ENCODE measurements around the gene TBX1.

Gene TBX1

DNA sequence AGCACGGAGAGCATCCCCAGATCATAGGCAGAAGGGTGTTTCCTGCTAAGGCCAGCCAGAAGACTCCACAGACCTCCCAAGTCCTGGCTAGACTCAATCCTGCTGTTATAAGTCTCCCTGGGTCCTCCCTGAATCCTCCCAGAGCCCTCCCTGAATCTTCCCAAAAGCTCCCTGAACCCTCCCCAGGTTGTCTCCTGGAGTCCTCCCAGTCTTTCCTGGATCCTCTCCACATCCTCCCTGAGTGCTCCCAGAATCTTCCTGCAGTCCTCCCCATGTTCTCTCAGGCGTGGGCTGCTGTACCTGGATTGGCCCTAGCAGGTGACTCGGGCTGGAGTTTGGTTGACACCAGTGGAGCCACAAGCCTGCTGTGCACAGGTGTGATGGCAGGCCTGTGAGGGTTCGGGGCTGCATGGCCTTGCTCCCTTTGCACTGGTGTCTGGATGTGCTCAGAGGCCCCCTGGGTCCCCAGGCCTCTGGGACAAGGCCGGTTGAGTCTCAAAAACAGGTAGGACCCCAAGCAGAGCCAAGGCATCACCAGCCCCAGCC lies 25.7 kb upstream of the TBX1 start:
- no peak overlapping the region for H3K9ac ChIP-seq (ENCODE audit: low read length)

DNA sequence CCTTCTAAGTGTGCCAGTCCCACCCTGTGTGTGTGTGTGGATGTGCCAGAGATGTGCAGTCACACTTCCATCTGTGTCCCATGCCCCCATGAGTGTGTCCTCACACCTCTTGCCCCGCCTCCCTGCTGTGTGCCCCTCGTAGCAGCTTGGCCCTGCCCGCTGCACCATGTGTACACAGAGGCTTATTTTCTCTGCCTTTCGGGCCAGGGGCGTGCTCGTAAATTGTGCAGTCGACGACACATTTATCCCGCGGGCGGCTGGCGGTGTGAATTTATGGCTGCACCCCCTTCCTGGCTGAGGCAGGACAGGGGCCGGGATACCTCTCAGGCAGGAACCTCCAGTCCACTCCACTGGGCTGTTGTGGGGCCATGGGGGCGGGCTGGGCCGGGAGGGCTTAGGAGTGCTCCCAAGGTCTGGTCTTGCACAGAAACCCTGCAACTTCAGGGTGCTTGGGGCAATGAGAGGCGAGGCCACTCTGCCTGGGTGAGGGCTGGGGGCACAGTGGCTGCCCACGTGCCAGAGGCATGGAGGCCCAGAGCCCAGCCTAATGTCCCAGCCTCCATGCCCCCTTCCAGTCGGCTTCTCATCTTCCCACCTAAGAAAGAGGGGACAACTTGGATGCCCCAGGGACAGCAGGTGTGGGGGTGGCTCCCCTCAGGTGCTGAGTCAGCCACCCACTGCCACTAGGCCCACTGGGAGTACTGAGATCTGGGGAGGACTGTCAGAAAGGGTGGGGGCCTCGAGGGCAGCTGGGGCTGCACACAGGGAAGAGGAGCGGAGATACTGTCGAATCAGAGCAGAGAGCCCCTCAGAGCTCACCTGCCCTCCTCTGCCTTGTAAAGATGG lies 24.7 kb upstream of the TBX1 start:
- peaks cover 22% of the 10 kb centered on the region for H3K27me3 ChIP-seq (ENCODE audit: control insufficient read depth, insufficient read depth, low read length)
- peaks cover 2% of the 10 kb centered on the region for H3K4me1 ChIP-seq (ENCODE audit: control insufficient read depth, insufficient read depth, low read length)
- no peaks in the 10 kb centered on the region for H3K9me3 ChIP-seq (ENCODE audit: control insufficient read depth, low read length)
- no peak overlapping the region for H3K4me3 ChIP-seq (ENCODE audit: low read length)
- H3K9ac ChIP-seq (ENCODE audit: low read length): no peak overlapping the region
- no peaks in the 10 kb centered on the region for H3K36me3 ChIP-seq (ENCODE audit: control insufficient read depth, insufficient read depth, low read length)

More for the DNA sequence above, 25.7 kb upstream of the TBX1 start:
- peaks cover 11% of the 10 kb centered on the region for H3K4me1 ChIP-seq (ENCODE audit: control insufficient read depth, insufficient read depth, low read length)
- H3K9me3 ChIP-seq (ENCODE audit: control insufficient read depth, low read length): no peaks in the 10 kb centered on the region
- H3K36me3 ChIP-seq (ENCODE audit: control insufficient read depth, insufficient read depth, low read length): no peaks in the 10 kb centered on the region
- no peak overlapping the region for H3K4me3 ChIP-seq (ENCODE audit: low read length)
- H3K27me3 ChIP-seq (ENCODE audit: control insufficient read depth, insufficient read depth, low read length): peaks cover 25% of the 10 kb centered on the region

DNA sequence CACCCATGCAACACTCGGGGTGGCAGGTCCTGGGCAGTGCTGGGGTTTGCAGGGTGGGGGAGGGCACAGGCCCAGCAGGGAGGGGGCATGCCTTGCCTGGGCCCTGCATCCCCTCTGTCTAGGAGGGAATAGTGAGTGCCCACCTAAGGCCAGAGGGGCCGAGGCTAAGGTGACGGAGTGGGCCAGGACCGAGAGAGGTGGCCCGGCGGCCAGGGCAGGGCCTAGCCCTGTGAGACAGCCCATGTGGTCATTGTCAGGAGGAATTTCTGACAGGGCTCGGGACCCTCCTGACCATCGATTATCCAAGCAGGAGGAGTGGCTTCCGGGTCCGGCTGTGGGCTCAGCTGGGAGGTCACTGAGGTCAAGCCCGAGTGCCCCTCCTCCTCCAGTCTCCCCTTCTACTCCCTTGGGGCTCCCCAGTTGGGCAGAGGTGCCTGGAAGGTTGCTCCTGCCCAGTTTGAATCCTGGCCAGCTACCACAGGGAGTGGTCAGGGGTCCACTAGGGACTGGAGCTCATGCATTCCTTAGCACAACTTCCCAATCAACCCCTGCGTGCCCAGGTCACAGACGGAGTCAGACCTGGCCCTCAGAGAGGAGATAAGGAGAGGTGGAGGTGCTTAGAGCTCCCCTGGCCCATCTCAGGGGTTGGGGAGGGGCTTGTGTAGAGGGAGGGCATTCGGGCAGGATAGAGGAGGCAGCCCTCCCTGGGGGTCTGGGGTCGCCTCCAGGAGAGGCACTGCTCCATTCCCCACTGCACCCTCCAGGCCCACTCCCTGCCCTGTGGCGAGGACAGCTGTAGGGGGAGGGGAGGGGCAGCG lies 22.5 kb upstream of the TBX1 start:
- no peak overlapping the region for H3K9ac ChIP-seq (ENCODE audit: low read length)

DNA sequence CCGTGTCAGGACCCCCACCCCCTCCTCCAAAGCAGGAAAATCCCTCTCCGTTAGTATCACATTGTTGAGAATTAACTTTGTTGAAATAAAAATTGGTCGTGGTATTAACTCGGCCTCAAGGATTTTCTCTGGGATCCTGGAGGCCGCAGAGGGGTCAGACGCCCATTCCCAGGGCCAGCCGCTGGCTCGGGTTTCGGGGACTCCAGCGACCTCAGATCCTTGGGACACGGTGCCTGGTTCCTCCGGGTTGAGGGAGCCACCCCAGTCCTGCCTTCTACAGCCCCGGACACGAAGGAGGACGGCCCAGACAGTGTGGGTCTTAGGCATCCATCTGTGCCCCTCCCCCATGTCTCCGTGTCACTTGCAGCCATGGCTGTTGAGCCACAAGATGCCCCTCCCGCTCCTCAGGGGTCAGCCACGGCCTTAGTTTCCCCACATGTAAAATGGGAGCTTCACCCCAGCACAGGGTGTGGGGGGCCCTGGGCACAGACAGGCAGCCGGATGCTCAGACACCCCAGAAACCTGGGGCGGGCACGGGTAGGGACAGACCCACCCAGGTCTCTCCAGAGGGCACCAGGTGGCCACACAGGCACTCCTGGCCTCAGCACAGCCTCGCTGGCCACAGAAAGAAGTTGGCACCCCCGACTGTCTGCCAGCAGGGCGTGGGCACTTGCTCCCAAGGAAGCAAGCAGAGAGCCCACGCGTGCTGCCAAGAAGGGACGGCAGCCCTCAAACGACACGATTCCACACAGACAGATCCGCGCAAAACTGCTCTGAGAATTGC lies 21.7 kb upstream of the TBX1 start:
- H3K36me3 ChIP-seq (ENCODE audit: control insufficient read depth, insufficient read depth, low read length): no peaks in the 10 kb centered on the region
- no peaks in the 10 kb centered on the region for H3K4me1 ChIP-seq (ENCODE audit: control insufficient read depth, insufficient read depth, low read length)
- peaks cover 12% of the 10 kb centered on the region for H3K27me3 ChIP-seq (ENCODE audit: control insufficient read depth, insufficient read depth, low read length)
- no peaks in the 10 kb centered on the region for H3K9me3 ChIP-seq (ENCODE audit: control insufficient read depth, low read length)
- no peak overlapping the region for H3K4me3 ChIP-seq (ENCODE audit: low read length)
- no peak overlapping the region for H3K9ac ChIP-seq (ENCODE audit: low read length)

More for the DNA sequence above, 22.5 kb upstream of the TBX1 start:
- Histone ChIP-seq H3K4me1 (ENCODE audit: control insufficient read depth, insufficient read depth, low read length) (no peaks in the 10 kb centered on the region), H3K4me3 (ENCODE audit: low read length) (no peak overlapping the region), H3K36me3 (ENCODE audit: control insufficient read depth, insufficient read depth, low read length) (no peaks in the 10 kb centered on the region), H3K9me3 (ENCODE audit: control insufficient read depth, low read length) (no peaks in the 10 kb centered on the region), H3K27me3 (ENCODE audit: control insufficient read depth, insufficient read depth, low read length) (peaks cover 12% of the 10 kb centered on the region)

DNA sequence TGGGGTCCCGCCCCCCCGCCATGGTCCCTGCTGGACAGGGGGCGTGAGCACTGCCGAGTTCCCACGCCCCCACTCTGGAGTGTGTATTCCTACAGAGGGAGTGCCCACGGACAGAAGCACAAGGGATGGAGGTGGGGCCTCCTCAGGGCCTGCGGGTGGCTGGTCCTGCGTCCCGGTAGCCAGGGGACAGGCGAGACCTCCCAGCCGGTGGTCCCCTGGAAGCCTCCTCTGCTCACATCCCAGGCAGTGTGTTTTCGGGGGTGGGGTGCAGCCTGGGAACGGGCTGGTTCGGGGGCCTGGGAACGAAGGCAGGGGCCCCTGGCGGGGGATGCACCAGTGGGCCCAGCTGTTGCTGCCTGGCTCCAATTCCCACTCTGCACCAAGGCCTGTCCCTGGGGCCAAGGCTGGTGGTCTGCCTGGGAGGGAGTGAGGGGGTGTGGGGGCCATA lies 21.1 kb upstream of the TBX1 start:
- Histone ChIP-seq H3K4me1 (ENCODE audit: control insufficient read depth, insufficient read depth, low read length) (no peaks in the 10 kb centered on the region), H3K4me3 (ENCODE audit: low read length) (no peak overlapping the region), H3K27me3 (ENCODE audit: control insufficient read depth, insufficient read depth, low read length) (peaks cover 12% of the 10 kb centered on the region), H3K9me3 (ENCODE audit: control insufficient read depth, low read length) (no peaks in the 10 kb centered on the region), H3K36me3 (ENCODE audit: control insufficient read depth, insufficient read depth, low read length) (no peaks in the 10 kb centered on the region), H3K9ac (ENCODE audit: low read length) (no peak overlapping the region)

DNA sequence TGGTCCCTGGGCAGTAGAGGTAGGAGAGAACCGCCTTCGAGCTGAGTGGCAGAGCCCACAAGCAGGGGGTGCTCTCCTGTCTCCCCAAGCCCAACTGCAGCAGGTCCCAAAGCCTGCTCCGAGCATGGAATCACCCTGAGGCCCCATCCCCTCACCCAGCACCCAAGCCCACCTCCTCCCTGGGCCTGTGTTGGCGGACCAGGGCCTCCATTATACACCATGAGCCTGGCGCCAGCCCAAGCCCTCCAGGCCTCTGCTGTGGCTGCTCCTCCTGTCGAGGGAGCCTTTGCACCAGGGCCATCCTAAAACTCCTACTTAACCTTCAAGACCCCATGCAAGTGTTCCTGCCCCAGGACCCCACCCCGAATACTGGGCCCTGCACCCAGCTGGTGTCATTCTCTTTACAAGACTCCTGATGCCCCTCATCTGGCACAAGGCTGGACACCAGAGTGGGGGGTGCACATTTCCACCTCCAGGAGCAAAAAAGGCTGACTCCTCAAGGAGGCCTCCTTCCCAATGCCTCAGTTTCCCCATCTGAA lies 20.6 kb upstream of the TBX1 start:
- Histone ChIP-seq H3K4me1 (ENCODE audit: control insufficient read depth, insufficient read depth, low read length) (no peaks in the 10 kb centered on the region), H3K27me3 (ENCODE audit: control insufficient read depth, insufficient read depth, low read length) (peaks cover 12% of the 10 kb centered on the region), H3K36me3 (ENCODE audit: control insufficient read depth, insufficient read depth, low read length) (no peaks in the 10 kb centered on the region), H3K9ac (ENCODE audit: low read length) (no peak overlapping the region), H3K4me3 (ENCODE audit: low read length) (no peak overlapping the region), H3K9me3 (ENCODE audit: control insufficient read depth, low read length) (no peaks in the 10 kb centered on the region)

DNA sequence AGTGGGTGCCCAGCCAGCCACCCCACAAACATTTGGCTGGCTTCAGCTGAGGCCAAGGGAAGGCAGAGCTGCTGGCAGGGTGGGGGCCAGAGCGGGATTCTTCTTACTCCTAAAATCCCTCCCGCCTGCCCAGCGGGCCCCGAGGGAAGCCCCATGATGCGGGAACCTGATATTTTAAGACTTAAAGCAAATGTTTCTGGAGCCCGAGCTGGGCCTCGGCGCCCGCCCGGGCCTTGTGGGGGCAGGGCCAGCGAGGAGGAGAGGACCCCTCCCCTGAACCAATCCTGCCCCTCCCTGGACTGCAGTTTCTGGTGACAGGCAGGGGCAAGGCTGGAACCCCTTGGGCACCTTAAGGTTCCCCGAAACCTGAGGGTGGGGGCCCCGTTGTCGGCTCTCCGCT lies 20.0 kb upstream of the TBX1 start:
- no peaks in the 10 kb centered on the region for H3K9me3 ChIP-seq (ENCODE audit: control insufficient read depth, low read length)
- no peak overlapping the region for H3K4me3 ChIP-seq (ENCODE audit: low read length)
- no peaks in the 10 kb centered on the region for H3K4me1 ChIP-seq (ENCODE audit: control insufficient read depth, insufficient read depth, low read length)
- H3K36me3 ChIP-seq (ENCODE audit: control insufficient read depth, insufficient read depth, low read length): no peaks in the 10 kb centered on the region
- no peak overlapping the region for H3K9ac ChIP-seq (ENCODE audit: low read length)
- peaks cover 12% of the 10 kb centered on the region for H3K27me3 ChIP-seq (ENCODE audit: control insufficient read depth, insufficient read depth, low read length)

DNA sequence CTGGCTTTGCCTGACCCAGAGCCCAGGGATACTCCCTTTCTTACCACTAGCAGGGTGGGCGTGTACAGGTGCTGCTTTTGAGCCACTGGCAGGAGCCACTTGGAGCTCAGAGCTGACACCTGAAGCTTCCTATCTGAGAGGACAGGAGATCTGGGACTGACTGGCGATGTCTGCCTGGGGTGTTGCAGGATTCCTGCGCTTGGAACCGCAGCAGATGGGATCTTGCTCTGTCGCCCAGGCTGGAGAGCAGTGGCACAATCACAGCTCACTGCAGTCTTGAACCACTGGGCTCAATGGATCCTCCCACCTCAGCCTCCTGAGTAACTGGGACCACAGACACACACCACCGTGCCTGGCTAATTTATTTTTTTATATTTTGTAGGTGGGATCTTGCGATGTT lies 19.5 kb upstream of the TBX1 start:
- H3K4me1 ChIP-seq (ENCODE audit: control insufficient read depth, insufficient read depth, low read length): no peaks in the 10 kb centered on the region
- no peaks in the 10 kb centered on the region for H3K36me3 ChIP-seq (ENCODE audit: control insufficient read depth, insufficient read depth, low read length)
- H3K9ac ChIP-seq (ENCODE audit: low read length): no peak overlapping the region
- H3K9me3 ChIP-seq (ENCODE audit: control insufficient read depth, low read length): no peaks in the 10 kb centered on the region
- peaks cover 12% of the 10 kb centered on the region for H3K27me3 ChIP-seq (ENCODE audit: control insufficient read depth, insufficient read depth, low read length)
- H3K4me3 ChIP-seq (ENCODE audit: low read length): no peak overlapping the region

DNA sequence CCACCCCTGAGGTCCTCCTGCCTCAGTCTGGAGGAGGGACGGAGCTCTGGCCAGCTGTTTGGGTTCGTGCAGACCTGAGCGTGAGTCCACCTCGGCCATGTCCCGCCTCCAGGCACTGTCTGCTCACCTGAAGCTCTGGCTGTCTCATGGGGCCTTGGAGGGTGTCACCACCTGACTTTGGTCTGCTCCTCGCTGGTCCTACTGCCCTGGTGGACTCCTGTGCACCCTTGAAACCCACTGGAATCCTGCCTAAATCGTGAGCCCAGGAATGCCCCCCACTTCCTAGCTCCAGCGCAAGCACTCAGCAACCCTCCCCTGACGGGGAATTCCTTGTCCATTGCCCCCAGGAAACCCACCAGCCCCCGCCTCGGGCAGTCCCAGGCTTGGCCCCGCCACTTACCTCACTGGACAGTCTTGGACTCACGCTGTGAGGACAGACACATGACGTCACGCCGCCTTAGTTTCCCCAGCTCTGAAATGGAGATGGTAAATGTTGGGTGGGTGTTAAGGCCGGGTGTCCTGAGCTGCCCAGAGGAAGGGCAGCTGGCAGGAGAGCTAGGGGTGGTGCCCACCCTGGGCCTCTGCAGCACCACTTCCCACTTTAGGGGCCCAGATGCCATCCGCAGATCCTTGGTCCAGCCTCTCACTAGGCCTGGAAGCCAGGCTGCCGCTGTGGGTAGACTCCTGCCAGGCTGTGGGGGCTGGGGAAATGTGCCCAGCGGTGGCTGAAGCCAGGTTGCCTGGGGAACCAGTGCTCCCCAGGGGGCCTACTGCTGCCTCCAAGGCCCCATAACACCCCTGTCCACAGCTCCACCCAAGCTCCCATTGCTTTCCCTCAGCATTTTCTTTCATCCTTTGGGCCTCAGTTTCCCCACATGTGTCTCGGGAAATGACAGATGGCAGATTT lies 18.2 kb upstream of the TBX1 start:
- Histone ChIP-seq H3K36me3 (ENCODE audit: control insufficient read depth, insufficient read depth, low read length) (no peaks in the 10 kb centered on the region), H3K4me1 (ENCODE audit: control insufficient read depth, insufficient read depth, low read length) (no peaks in the 10 kb centered on the region), H3K4me3 (ENCODE audit: low read length) (no peak overlapping the region), H3K9me3 (ENCODE audit: control insufficient read depth, low read length) (no peaks in the 10 kb centered on the region), H3K27me3 (ENCODE audit: control insufficient read depth, insufficient read depth, low read length) (peaks cover 4% of the 10 kb centered on the region), H3K9ac (ENCODE audit: low read length) (no peak overlapping the region)

DNA sequence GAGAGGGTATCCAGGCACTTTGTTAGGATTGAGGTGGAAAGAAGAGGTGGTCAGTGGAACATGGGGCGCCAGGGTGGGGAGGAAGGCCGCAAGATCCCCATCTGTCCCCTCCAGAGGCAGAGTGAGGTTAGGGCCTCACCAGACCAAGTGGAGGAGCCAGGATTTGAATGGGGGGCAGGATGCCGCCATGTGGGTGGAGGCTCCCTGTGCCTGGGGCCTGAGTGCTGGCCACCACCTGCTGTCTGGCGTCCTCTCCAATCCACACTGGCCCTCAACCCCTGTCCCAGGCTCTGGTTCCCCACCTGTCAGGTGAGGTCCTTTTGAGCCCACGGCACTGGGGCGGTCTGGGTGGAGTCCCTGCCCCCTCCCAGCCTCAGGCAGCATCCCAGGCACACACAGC lies 17.5 kb upstream of the TBX1 start:
- no peak overlapping the region for H3K4me3 ChIP-seq (ENCODE audit: low read length)
- H3K4me1 ChIP-seq (ENCODE audit: control insufficient read depth, insufficient read depth, low read length): no peaks in the 10 kb centered on the region
- peaks cover 4% of the 10 kb centered on the region for H3K27me3 ChIP-seq (ENCODE audit: control insufficient read depth, insufficient read depth, low read length)
- no peaks in the 10 kb centered on the region for H3K36me3 ChIP-seq (ENCODE audit: control insufficient read depth, insufficient read depth, low read length)
- no peak overlapping the region for H3K9ac ChIP-seq (ENCODE audit: low read length)
- no peaks in the 10 kb centered on the region for H3K9me3 ChIP-seq (ENCODE audit: control insufficient read depth, low read length)

DNA sequence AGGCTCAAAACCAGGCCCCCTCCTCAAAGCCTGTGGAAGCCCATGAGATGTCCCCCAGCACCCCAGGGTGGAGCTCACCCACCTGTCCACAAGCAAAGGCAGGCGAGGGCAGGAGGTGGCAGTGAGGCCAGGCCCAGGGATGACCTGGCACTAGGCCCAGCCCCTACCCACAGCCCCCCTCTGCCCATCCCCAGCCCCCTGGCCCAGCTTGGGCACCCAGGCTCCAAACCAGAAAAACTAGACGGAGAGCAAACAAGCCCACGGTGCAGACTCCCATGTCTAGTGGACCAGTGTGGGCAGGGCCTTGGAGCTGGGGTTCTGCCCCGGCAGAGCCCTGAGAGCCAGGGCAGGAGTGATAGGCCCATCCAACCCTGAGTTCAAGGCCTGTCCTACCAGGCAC lies 16.9 kb upstream of the TBX1 start:
- H3K36me3 ChIP-seq (ENCODE audit: control insufficient read depth, insufficient read depth, low read length): no peaks in the 10 kb centered on the region
- H3K4me3 ChIP-seq (ENCODE audit: low read length): no peak overlapping the region
- no peak overlapping the region for H3K9ac ChIP-seq (ENCODE audit: low read length)
- no peaks in the 10 kb centered on the region for H3K4me1 ChIP-seq (ENCODE audit: control insufficient read depth, insufficient read depth, low read length)
- H3K27me3 ChIP-seq (ENCODE audit: control insufficient read depth, insufficient read depth, low read length): peaks cover 6% of the 10 kb centered on the region
- no peaks in the 10 kb centered on the region for H3K9me3 ChIP-seq (ENCODE audit: control insufficient read depth, low read length)

Data from mucosa of stomach (tissue), 1 donor.